Measurements from ENCODE around the gene MCOLN1. TPM values are rescaled to one million over a fixed set of nuclear protein-coding genes. Genes with fewer than 3 reads are reported as not detected.

Gene MCOLN1
- total RNA-seq, 1 experiment from 2014 or later: 15.7 TPM

GRCh38 chr19:7540761-7541474 is 18.5 kb downstream of the MCOLN1 start:
- no peaks in the 10 kb centered on the region for H3K23me2 ChIP-seq (ENCODE audit: insufficient read length, low read depth, low read length, poor library complexity, severe bottlenecking)
- no peaks in the 10 kb centered on the region for H3K79me1 ChIP-seq (ENCODE audit: insufficient read depth, low read depth, low read length, poor library complexity, severe bottlenecking)
- no peak overlapping the region for H4K91ac ChIP-seq (ENCODE audit: insufficient read length, low read depth, low read length)
- no peak overlapping the region for H3K27ac ChIP-seq (ENCODE audit: insufficient read length, low read depth, low read length)
- H3K36me3 Mint-ChIP-seq (ENCODE audit: insufficient read depth in 1 of 3, low read depth in 3 of 3): peaks cover 12 to 42% (median 35%) of the 10 kb centered on the region in 3 experiments; a peak in 6 of 7 replicates
- no peak overlapping the region for H3K14ac ChIP-seq (ENCODE audit: insufficient read depth, low read length)
- no peaks in the 10 kb centered on the region for H3K79me2 ChIP-seq (ENCODE audit: insufficient read depth, low read length)
- H3K27me3 Mint-ChIP-seq (ENCODE audit: low read depth): no peaks in the 10 kb centered on the region
- H2BK20ac ChIP-seq (ENCODE audit: low read depth, low read length, poor library complexity, severe bottlenecking): no peak overlapping the region
- no peak overlapping the region for H3K23ac ChIP-seq (ENCODE audit: insufficient read length, low read depth, low read length)
- no peak overlapping the region; a peak in 1 of 7 replicates for H3K27ac Mint-ChIP-seq
- no peak overlapping the region; a peak in 1 of 5 replicates for H3K4me3 Mint-ChIP-seq
- H4K5ac ChIP-seq (ENCODE audit: insufficient read length, low read depth, low read length): no peak overlapping the region
- H3K4me2 ChIP-seq (ENCODE audit: insufficient read depth, insufficient read length, low read length): no peak overlapping the region
- no peak overlapping the region for H4K8ac ChIP-seq (replicated peaks; ENCODE audit: insufficient read length, low read depth, low read length)
- no peaks in the 10 kb centered on the region for H3K9me3 Mint-ChIP-seq
- H4K20me1 ChIP-seq (ENCODE audit: control insufficient read depth, insufficient read depth, insufficient read length): peaks cover 2% of the 10 kb centered on the region
- no CpG with 5 or more reads among the region's 39 CpGs for WGBS (ENCODE audit: extremely low coverage, insufficient read length, low lambda C conversion rate)
- H3K4me1 Mint-ChIP-seq: peaks cover 4 to 5% of the 10 kb centered on the region in 2 experiments
- DNase-seq: peak; percentile 91
- no peak overlapping the region for H2BK12ac ChIP-seq (ENCODE audit: insufficient read length, low read depth, low read length)
- H2BK120ac ChIP-seq (ENCODE audit: low read depth, low read length, poor library complexity, severe bottlenecking): no peak overlapping the region
- H3K9ac ChIP-seq (ENCODE audit: extremely low read depth, insufficient read length, low read length): no peak overlapping the region
- H2BK5ac ChIP-seq (ENCODE audit: insufficient read length, low read length): no peak overlapping the region
- no peak overlapping the region for H3K4ac ChIP-seq (ENCODE audit: low read depth, low read length)
- H2AK5ac ChIP-seq (ENCODE audit: insufficient read length, low read length): no peak overlapping the region
- H2AFZ ChIP-seq (ENCODE audit: low read length): no peak overlapping the region
- TF ChIP-seq CTCF (conservative IDR thresholded peaks at IDR 0.05): no peak
- H3K9me3 ChIP-seq (ENCODE audit: control insufficient read depth, low read depth, low read length): no peaks in the 10 kb centered on the region
- H3K4me1 ChIP-seq (ENCODE audit: insufficient read depth, low read length): no peaks in the 10 kb centered on the region
- H3T11ph ChIP-seq (ENCODE audit: low read length): no peak overlapping the region
- H3K18ac ChIP-seq (ENCODE audit: insufficient read length, low read depth, low read length): no peak overlapping the region
- H3K27me3 ChIP-seq (ENCODE audit: insufficient read depth, low read length): no peaks in the 10 kb centered on the region
- H2BK15ac ChIP-seq (ENCODE audit: low read depth, low read length): no peak overlapping the region
- H3K56ac ChIP-seq (ENCODE audit: insufficient read length, low read depth, low read length): no peak overlapping the region

Measured in H9 (cell line).